K562 (cell line): Measurements from ENCODE around the gene GAB1. TPM values are rescaled to one million over a fixed set of nuclear protein-coding genes. Genes with fewer than 3 reads are reported as not detected.

Experiments
- ADNP ChIP-seq: fragments of 200-800 bp; sonication (Bioruptor generic); IDR thresholded peaks from 2 replicates; pipeline ENCODE4 v1.6.1; 2016; ENCODE audit warnings: missing genetic modification characterization, missing compliant biosample characterization
- BACH1 ChIP-seq: fragments of 200-800 bp; sonication (Bioruptor generic); IDR thresholded peaks from 2 replicates; pipeline ENCODE4 v1.6.1; 2016; ENCODE audit warnings: missing genetic modification characterization, missing compliant biosample characterization
- IRF2 ChIP-seq: sonication (generic); formaldehyde crosslinking; IDR thresholded peaks from 2 replicates; pipeline ENCODE4 v1.8.1; 2022; ENCODE audit warnings: mild to moderate bottlenecking, missing genetic modification reagents
- KDM5B ChIP-seq: fragments of 200-600 bp; sonication (generic); IDR thresholded peaks from 2 replicates; pipeline ENCODE4 v1.6.1; 2012; ENCODE audit warnings: low read depth, mild to moderate bottlenecking, moderate library complexity, low read length, control low read depth, inconsistent platforms; ENCODE audit not compliant: insufficient replicate concordance
- PHB2 ChIP-seq: fragments of 450-650 bp; IDR thresholded peaks from 2 replicates; pipeline ENCODE4 v1.6.1; 2017; ENCODE audit warnings: low read depth
- RBM14 ChIP-seq: fragments of 200-400 bp; formaldehyde crosslinking; IDR thresholded peaks from 2 replicates; pipeline ENCODE4 v1.6.1; 2018; ENCODE audit warnings: low read depth, mild to moderate bottlenecking, low read length, moderate library complexity, borderline replicate concordance; ENCODE audit not compliant: insufficient read depth
- RBM39 ChIP-seq: fragments of 200-400 bp; formaldehyde crosslinking; optimal IDR thresholded peaks from 2 replicates; pipeline ENCODE3; 2018; ENCODE audit warnings: low read depth, low read length
- TEAD1 ChIP-seq, 2 experiments: fragments of 450-650 bp in 1 of 2; sonication (generic) in 1 of 2; formaldehyde crosslinking; IDR thresholded peaks; 2 replicates each; pipeline versions ENCODE4 v1.4.0 to v1.8.0; 2020 to 2022; ENCODE audit warnings: mild to moderate bottlenecking in 2 of 2, missing genetic modification reagents in 1 of 2
- ZC3H8 ChIP-seq: fragments of 450-650 bp; IDR thresholded peaks from 2 replicates; pipeline ENCODE4 v1.6.1; 2017
- ZKSCAN3 ChIP-seq: fragments of 250-450 bp; sonication (Bioruptor Pico); IDR thresholded peaks from 2 replicates; pipeline ENCODE4 v1.4.0; 2020
- ZNF165 ChIP-seq: fragments of 250-450 bp; sonication (Bioruptor Pico); IDR thresholded peaks from 2 replicates; pipeline ENCODE4 v1.4.0; 2020; ENCODE audit warnings: borderline replicate concordance
- ZNF175 ChIP-seq: fragments of 200-800 bp; sonication (Bioruptor generic); IDR thresholded peaks from 2 replicates; pipeline ENCODE4 v1.6.1; 2016; ENCODE audit warnings: low read depth, mild to moderate bottlenecking, missing genetic modification characterization, missing compliant biosample characterization
- polyA plus RNA-seq, 8 experiments: library from polyadenylated mRNA; depleted of rRNA in 4 of 8; stranded (reverse) in 5 of 8; unstranded in 3 of 8; fragments of >200 nt; fragmentation: Nextera tagmentation in 2 of 8; fragmentation: Illumina TruSeq in 1 of 8; extraction: Ambion mirVana in 2 of 8; extraction: Trizol in 1 of 8; gene quantifications; 2 replicates each; pipeline versions ENCODE4 v1.2.1 to v1.2.3, GENCODE V29; 2011 to 2014; ENCODE audit warnings: inconsistent platforms in 1 of 8, missing spikeins in 1 of 8
- total RNA-seq, 7 experiments: library from RNA; depleted of rRNA in 6 of 7; stranded (reverse); fragments of >200 nt in 6 of 7; fragmentation: Illumina TruSeq in 2 of 7; extraction: Trizol in 2 of 7; gene quantifications; 2 replicates each; pipeline versions ENCODE4 v1.2.1 to v1.2.3, GENCODE V29; 2011 to 2021; ENCODE audit warnings: low replicate concordance in 1 of 7
- TF ChIP-seq, protein P1 (sequence below): conservative IDR thresholded peaks from 2 replicates; pipeline ENCODE4 v1.6.1; 2011; ENCODE audit warnings: low read depth, mild to moderate bottlenecking, low read length; ENCODE audit not compliant: control insufficient read depth
- TF ChIP-seq, protein P2 (sequence below), 2 experiments: fragments of 450-650 bp in 1 of 2; sonication (generic) in 1 of 2; formaldehyde crosslinking in 1 of 2; IDR thresholded peaks in 1 of 2; conservative IDR thresholded peaks in 1 of 2; 2 replicates each; pipeline versions ENCODE4 v1.6.1 to v1.8.1; 2016 to 2023; ENCODE audit warnings: mild to moderate bottlenecking in 2 of 2, moderate library complexity in 2 of 2, inconsistent platforms in 1 of 2, missing genetic modification reagents in 1 of 2
- TF ChIP-seq, protein P3 (sequence below): fragments of 450-650 bp; IDR thresholded peaks from 2 replicates; pipeline ENCODE4 v1.6.1; 2016; ENCODE audit warnings: borderline replicate concordance
- TF ChIP-seq, protein P4 (sequence below), 3 experiments: fragments of 200-800 bp in 1 of 3; sonication (Bioruptor generic) in 1 of 3; sonication (generic) in 1 of 3; formaldehyde crosslinking in 1 of 3; IDR thresholded peaks; 2 replicates each; pipeline versions ENCODE4 v1.6.1 to v1.8.0; 2016 to 2022; ENCODE audit warnings: mild to moderate bottlenecking in 2 of 3, missing compliant biosample characterization in 2 of 3, missing genetic modification characterization in 2 of 3, missing genetic modification reagents in 1 of 3

GAB1 gene
- total and polyA plus RNA-seq, 9 of the 15 experiments (the other 6 are each of a cell fraction or from before 2014, with no cell fraction given): 1.3 to 14.6 (median 7.5) TPM

DNA sequence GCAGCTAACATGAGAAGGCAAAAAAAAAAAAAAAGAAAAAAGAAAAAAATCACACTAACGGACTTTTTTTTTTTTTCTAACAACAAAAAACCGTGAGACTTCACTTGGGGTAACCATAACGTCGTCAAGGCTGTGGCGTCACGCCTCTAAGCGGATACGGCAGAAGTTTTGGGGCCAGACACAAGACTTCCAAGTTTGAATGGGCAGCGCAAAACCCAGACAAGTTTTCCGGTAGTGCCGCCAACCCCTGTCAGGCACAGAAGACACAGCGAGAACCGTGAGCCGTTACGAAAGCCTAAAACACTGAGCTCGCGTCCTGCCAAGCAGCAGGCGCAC is 176.3 kb downstream of the GAB1 start (continued):
- TF ChIP-seq, protein P1, sequence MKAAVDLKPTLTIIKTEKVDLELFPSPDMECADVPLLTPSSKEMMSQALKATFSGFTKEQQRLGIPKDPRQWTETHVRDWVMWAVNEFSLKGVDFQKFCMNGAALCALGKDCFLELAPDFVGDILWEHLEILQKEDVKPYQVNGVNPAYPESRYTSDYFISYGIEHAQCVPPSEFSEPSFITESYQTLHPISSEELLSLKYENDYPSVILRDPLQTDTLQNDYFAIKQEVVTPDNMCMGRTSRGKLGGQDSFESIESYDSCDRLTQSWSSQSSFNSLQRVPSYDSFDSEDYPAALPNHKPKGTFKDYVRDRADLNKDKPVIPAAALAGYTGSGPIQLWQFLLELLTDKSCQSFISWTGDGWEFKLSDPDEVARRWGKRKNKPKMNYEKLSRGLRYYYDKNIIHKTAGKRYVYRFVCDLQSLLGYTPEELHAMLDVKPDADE: 0 out of 2 replicates have a peak, but pooled peaks have one; percentile 24
- TF ChIP-seq, protein P2, sequence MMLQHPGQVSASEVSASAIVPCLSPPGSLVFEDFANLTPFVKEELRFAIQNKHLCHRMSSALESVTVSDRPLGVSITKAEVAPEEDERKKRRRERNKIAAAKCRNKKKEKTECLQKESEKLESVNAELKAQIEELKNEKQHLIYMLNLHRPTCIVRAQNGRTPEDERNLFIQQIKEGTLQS (IDR thresholded peaks at IDR 0.05): no peak
- TF ChIP-seq, protein P2 (CRISPR knock-in tag; conservative IDR thresholded peaks at IDR 0.05): no peak; the same call in 1 of the 2 replicates
- TF ChIP-seq ADNP (tag) (no peak), ZNF165 (CRISPR knock-in tag) (no peak), IRF2 (CRISPR knock-in tag) (no peak), RBM14 (no peak), KDM5B (peak; percentile 48), ZNF175 (CRISPR knock-in tag) (no peak), ZC3H8 (no peak), PHB2 (no peak), TEAD1 (CRISPR knock-in tag; IDR thresholded peaks at IDR 0.05) (0 out of 4 replicates have a peak, but pooled peaks of 1 of the 2 experiments have one; percentile 27), ZKSCAN3 (CRISPR knock-in tag) (no peak), RBM39 (no peak), BACH1 (tag) (no peak)
- TF ChIP-seq, protein P3, sequence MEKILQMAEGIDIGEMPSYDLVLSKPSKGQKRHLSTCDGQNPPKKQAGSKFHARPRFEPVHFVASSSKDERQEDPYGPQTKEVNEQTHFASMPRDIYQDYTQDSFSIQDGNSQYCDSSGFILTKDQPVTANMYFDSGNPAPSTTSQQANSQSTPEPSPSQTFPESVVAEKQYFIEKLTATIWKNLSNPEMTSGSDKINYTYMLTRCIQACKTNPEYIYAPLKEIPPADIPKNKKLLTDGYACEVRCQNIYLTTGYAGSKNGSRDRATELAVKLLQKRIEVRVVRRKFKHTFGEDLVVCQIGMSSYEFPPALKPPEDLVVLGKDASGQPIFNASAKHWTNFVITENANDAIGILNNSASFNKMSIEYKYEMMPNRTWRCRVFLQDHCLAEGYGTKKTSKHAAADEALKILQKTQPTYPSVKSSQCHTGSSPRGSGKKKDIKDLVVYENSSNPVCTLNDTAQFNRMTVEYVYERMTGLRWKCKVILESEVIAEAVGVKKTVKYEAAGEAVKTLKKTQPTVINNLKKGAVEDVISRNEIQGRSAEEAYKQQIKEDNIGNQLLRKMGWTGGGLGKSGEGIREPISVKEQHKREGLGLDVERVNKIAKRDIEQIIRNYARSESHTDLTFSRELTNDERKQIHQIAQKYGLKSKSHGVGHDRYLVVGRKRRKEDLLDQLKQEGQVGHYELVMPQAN: peak; percentile 86
- TF ChIP-seq, protein P4, sequence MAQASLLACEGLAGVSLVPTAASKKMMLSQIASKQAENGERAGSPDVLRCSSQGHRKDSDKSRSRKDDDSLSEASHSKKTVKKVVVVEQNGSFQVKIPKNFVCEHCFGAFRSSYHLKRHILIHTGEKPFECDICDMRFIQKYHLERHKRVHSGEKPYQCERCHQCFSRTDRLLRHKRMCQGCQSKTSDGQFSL (CRISPR knock-in tag; IDR thresholded peaks at IDR 0.05): no peak
- TF ChIP-seq, protein P4 (tag; IDR thresholded peaks at IDR 0.05): no peak
